ENCODE results near the gene PPP4R3A.
"Not testable (repeated sequence)": the region's sequence is repeated elsewhere in the genome, so short reads cannot be mapped to it uniquely, and the experiment has no call there.

The PPP4R3A gene

DNA sequence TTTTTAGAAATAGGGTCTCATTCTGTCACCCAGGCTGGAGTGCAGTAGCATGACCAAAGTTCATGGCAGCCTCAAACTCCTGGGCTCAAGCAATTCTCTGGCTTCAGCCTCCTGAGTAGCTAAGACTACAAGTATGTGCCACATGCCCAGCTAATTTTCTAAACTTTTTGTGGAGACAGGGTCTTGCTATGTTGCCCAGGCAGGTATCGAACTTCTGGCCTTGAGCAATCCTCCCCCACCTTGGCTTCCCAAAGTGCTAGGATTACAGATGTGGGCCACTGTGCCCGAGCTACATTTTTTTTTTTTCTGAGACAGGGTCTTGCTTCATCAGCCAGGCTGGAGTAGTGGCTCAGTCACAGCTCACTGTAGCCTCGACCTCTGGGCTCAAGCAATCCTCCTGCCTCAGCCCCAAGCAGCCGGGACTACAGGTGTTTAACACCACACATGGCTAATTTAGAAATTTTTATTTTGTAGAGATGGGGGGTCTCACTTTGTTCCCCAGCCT is 7.1 kb downstream of the PPP4R3A start:
- ATAC-seq (no peak), DNase-seq (no peak)

DNA sequence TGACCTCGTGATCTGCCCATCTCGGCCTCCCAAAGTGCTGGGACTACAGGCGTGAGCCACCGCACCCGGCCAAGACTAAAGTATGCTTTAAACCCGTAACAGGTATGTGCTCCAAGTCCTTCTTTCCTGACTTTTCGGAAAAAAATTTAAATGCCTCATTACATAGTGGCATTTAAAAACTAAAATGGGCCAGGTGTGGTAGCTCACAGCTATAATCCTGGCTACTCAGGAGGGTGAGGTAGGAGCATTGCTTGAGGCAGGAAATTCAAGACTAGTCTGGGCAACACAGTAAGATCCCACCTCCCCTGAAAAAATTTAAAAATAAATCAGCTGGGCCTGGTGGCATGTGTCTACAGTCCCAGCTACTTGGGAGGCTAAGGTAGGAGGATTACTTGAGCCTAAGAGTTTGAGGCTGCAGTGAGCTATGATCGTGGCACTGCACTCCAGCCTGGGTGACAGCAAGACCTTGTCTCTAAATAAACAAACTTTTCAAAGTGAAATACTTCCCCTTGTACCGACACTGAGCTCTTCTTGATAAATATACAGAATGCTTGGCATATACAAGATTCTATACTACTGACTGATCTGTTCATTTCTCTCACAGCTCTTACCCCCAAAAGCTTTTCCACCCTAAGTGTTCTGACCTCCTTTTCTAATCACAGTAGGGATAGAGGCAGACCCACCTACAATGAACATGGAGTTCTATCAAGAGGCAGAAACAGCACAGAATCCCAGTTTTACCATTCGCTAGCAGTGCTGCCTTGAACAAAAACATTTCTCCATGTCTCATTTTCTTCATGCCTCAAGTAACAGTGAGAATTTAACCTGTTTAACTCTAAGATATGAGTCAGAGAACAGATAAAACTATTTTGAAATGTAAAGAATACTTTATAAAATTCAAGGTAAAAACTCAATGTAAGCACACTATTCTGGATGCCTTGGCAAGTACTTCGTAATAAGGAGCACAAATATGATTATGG is 7.9 kb downstream of the PPP4R3A start:
- ATAC-seq (no peak), DNase-seq (no peak)

DNA sequence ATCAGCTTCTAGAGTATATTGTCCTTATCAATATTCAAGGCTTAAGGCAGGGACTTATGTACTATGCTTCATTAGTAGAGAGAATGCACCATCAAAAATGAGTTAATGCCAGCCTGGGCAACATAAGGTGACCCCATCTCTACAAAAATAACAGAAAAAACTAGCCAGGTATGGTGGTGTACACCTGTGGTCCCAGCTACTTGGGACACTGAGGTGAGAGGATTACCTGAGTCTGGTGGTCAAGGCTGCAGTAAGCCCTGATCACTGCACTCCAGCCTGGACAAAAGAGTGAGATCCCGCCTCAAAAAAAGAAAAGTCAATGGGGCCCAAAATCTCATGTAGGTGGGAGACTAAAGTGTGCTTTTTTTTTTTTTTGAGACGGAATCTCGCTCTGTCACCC is 8.8 kb downstream of the PPP4R3A start:
- ATAC-seq (no peak), DNase-seq (no peak)

DNA sequence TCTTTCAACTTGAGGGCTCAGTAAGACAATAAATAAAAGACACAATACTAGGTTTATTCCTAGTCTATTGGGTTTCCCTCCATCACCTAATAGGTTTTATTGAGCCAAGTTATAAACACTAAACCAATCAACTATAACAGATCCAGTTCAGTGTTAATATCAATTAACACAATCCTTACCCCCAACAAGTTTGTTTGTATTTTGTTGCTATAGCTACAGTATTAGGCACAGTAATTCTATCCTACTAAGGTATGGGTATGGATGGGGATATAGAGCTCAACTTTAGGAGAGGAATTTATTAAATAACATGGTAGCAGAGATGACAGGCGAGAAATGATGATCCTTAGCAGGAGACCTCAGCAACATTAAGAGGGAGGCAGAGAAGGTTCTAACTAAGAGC is 13.3 kb downstream of the PPP4R3A start:
- DNase-seq (no peak), ATAC-seq (no peak)

DNA sequence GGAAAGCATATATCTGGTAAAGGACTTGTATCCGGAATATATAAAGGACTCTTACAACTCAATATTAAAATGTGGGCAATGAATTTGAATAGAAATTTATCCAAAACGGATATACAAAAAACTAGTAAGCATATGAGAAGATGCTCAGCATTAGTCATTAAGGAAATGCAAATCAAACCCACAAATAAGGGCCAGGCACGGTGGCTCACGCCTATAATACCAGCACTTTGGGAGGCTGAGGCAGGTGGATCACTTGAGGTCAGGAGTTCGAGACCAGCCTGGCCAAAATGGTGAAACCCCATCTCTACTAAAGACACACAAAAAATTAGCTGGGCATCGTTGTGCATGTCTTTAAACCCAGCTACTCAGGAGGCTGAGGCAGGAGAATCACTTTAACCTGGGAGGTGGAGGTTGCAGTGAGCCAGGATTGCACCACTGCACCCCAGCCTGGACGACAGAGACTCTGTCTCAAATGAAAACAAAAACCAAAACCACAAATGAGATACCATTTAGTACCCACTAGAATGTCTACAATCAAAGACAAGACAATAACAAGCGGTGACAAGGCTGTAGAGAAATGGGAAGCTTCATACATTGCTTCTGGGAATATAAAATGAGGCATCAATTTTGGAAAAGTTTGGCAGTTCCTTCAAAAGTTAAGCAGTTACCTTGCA is 15.6 kb downstream of the PPP4R3A start:
- ATAC-seq, result peak; percentile 76
- not testable (repeated sequence) for DNase-seq

DNA sequence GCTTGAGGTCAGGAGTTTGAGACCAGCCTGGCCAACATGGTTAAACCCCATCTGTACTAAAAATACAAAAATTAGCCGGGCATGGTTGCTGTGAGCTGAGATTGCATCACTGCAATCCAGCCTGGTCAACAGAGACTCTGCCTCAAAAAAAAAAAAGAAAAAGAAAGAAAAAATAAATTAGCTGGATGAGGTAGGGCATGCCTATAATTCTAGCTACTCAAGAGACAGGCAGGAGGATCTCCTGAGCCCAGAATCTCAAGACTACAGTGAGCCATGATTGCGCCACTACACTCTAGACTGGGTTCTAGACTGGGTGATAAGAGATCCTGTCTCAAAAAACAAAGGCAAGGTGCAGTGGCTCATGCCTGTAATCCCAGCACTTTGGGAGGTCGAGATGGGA is 16.9 kb downstream of the PPP4R3A start:
- DNase-seq, result no peak
- ATAC-seq, result no peak

DNA sequence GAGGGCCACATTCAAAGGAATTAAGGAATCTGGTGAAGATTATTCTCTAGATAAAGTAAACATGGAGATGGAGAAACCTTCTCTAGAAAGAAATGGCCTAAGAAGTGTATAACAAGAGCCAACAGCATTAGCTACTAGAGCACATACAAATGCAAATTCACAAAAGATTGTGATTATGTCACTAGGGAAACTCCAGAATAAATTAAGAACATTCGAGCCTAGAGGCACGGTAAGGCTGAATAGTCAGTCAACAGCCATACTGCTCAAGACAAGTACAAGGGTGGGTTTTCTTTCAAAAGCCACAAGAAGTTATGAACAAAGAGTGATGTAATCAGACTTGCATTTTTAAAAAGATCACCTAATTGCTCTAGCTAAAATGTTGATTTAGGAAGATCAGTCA is 25.4 kb downstream of the PPP4R3A start:
- no peak for DNase-seq
- ATAC-seq, result no peak

DNA sequence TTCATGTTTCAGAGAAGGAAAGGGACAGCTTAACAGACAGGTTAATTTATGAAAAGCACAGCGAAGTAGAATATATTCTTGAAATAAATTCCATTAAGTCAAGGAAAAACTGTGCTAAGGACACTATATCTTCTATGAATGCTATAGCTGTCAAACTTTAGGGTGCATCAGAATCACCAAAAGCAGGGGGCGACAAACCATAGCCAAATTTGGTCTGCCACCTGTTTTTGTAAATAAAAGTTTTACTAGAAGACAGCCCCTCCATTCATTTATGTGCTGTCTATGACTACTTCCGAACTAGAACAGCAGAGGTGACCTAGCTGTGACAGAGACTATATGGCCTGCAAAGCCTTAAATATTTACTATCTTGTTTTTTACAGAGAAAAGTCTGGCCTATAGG is 25.9 kb downstream of the PPP4R3A start:
- DNase-seq (no peak), ATAC-seq (no peak)

DNA sequence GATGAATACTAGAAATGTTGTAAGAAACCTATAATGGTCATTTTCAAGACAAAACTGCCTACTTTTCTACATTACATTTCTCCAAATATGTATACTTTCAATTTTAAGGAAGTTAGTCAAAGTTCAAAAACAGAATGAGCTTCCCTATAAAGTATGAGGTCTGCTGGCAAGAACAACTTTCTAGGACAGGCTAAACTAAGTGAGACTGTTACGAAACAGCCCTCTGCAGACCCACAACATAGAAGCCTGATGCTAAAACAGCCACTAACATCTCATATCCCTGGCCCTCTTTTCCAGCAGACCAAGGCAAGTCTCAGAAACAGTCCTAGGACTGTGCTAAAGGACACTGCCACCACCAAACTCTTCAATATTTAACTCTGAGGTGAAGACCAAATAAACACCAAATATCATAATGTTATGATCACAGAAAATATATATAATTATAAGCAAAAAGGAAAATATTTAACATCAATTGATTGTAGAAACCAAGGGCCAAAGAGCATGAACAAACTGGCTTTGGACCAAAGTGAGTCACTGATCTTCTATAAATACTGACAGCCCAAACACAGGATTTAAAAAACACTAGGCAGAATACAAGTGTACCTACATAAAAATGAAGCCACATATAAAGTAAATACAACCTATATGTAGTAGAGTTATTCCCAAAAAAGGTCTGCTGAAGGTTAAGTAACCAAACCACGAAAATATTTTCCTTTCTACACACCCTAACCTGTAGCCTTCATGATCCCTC is 27.7 kb downstream of the PPP4R3A start:
- no peak for ATAC-seq

DNA sequence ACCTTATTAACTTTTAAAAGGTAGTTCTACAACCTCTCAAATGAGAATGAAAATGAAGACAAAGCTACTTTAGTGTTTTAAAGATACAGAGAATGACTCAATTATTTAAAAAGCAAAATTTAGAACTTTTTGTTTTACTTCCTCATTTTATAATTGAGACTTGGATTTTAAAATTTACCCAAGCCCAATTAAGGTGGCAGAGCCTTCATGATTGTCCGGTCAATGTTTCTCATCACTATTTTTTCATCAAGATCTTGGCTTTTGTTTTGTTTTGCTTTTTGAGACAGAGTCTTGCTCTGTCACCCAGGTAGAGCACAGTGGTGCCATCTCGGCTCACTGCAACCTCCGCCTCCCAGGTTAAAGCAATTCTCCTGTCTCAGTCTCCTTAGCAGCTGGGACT is 32.7 kb downstream of the PPP4R3A start:
- DNase-seq (no peak), ATAC-seq (no peak)

More for the DNA sequence above, 27.7 kb downstream of the PPP4R3A start:
- no peak for DNase-seq

DNA sequence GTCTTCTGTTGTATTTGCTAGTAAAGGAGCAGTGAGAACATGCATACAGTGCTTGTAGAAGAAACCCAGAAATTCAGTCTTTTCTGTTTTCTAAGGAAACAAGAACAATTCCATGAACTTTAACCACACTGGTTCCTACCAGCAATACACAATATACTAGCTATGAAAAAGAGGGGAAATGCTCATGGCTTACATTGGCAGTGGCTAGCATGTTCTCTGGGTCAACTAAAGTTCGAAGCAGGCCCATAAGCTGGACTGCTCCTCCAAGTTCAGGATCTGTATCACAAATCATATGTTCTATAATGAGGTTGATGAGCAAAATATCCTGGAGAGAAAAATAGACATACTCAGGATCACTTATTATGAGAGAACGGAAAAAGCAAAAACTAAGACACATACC is 37.1 kb downstream of the PPP4R3A start:
- DNase-seq, result no peak
- ATAC-seq, result no peak

DNA sequence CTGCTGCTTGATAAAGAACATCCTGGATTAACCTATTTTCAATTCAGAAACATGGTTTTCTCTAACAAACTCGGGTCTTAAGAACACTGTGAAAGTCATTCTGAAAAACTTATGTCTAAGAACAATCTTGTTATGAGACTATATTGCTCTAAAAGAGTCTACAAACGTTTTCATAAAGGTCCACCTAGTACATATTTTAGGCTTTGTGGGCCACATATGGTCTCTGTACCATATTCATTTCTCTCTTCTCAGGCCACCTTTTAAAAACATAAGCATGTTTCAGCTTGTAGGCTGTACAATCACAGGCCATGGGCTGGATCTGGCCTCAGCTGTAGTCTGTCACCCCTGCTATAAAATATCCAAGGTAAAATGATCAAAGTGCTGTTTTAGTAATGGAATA is 39.9 kb downstream of the PPP4R3A start:
- ATAC-seq, result peak; percentile 32
- no peak for DNase-seq

DNA sequence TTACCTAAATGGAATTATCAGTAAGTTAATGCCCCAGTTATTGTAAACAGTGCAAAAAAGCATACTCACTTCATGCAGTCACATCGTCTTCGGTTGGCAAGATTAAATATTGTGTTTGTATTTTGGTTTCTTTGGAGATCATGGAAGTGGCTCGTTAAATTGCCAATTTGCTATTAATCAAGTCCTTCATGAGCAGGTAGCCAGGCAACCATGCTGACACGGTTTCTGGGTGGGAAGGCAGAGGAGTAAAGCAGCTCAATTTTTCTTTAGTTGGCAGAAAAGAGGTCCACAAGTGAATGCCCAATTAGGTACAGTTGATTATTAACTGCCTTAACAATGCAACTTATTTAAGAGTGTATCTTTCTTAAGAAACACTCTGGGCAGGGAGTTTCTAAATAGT is 43.9 kb downstream of the PPP4R3A start:
- ATAC-seq (no peak), DNase-seq (no peak)

DNA sequence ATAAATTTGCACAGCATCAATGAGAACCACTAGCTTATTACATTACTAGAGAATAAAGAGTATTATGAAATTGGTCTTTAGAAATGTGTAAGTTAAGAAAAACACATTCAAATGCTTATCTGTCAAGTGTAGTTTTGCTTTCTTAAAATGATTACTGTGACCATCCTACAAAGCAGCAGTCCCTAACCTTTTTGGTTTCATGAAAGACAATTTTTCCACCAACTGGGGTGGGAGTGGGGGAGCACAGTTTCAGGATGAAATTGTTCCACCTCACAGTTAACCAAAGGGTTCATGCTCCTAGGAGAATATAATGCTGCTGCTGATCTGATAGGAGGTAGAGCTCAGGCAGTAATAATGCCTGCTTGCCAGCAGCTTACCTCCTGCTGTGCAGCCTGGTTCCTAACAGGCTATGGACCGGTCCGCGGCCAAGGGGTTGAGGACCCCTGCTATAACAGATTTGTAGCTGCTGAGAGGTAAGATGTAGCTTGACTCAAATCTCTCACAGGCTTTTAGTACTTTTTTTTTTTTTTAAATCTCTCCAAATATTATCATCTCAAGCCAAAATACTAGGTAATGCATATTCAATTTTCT is 45.4 kb downstream of the PPP4R3A start:
- ATAC-seq, result peak; percentile 92
- DNase-seq, result peak; percentile 16

DNA sequence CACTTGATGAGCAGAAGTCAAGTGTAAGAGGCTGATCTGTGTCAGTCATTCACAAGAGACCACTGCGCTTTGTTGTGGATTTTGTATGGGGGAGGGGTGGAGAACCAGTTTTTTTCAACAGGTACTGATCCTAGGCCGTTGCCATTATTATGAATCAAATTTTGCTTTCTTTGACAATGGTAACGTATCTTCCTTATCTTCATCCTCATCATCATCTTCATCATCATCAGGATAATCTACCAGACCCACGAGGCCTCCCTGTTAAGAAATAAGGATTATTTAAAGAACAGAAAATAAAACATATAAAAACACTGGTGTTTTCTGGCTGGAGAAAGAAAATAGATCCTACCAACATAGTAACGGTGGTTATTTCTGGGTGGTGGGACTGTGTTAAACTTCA is 51.5 kb downstream of the PPP4R3A start:
- DNase-seq (no peak), ATAC-seq (no peak)

DNA sequence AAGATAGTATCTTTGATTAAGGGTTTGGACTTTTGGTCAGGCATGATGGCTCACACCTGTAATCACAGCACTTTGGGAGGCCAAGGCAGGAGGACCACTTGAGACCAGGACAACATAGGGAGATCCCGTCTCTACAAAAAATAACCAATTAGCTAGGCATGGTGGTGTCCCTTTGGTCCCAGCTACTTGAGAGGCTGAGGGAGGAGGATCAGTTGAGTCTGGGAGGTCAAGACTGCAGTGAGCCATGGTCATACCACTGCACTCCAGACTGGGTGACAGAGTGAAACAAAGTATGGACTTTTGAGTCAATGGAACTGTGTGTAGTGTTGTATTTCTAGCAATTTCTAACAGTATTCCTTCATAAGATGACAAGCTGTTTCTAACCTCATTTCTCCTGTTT is 53.8 kb downstream of the PPP4R3A start:
- no peak for ATAC-seq

DNA sequence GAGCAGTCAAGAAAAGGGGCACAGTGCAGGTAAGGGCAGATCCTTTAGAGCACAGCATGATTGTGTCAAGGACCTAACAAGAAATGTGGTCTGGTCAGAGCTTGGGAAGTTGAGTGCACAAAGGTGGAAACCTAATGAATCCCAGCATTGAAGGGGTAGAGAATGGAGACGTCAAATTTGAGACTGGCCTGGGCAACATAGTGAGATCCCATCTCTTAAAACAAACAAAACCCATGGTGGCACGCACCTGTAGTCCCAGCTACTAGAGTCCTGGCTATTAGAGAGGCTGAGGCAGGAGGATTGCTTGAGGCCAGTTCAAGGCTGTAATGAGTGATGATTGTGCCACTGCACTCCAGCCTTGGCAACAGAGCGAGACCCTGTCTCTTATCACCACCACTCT is 55.5 kb downstream of the PPP4R3A start:
- ATAC-seq (no peak), DNase-seq (no peak)

More for the DNA sequence above, 53.8 kb downstream of the PPP4R3A start:
- DNase-seq, result no peak

DNA sequence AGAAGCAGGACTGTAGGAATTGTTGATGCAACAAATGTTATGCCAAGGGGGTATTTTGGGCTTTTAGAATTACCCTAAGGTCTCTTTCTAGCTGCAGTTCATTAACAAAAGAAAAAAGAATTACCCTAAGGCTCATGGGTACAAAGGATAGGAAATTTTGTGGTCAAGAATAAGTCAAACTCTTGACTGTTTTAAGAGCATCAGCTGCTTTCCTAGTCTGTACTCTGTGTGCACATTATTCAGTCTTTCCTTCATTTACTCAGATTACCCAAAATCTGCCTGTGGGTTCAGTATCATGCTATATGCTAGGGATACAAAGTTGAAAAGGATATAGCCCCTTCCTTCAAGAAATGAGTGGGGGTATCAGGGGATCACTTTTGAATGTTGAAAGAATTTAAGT is 56.0 kb downstream of the PPP4R3A start:
- DNase-seq, result no peak
- peak; percentile 61 for ATAC-seq

DNA sequence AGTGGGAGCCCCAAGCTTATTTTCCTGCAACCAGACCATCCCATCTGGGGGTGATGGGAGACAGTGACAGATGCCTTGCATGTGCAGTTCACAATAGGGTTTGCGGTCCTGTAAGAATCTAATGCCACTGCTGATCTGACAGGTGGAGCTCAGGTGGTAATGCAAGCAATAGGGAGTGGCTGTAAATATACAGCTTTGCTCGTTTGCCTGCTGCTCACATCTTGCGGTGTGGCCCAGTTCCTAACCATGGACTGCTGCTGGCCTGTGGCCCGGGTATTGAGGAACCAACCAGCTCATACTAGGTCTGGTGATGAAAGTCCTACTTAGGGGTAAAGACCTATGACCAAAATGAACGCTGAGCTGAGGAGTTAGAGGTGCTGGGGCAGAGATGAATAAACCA is 56.4 kb downstream of the PPP4R3A start:
- DNase-seq (no peak), ATAC-seq (peak; percentile 53)

DNA sequence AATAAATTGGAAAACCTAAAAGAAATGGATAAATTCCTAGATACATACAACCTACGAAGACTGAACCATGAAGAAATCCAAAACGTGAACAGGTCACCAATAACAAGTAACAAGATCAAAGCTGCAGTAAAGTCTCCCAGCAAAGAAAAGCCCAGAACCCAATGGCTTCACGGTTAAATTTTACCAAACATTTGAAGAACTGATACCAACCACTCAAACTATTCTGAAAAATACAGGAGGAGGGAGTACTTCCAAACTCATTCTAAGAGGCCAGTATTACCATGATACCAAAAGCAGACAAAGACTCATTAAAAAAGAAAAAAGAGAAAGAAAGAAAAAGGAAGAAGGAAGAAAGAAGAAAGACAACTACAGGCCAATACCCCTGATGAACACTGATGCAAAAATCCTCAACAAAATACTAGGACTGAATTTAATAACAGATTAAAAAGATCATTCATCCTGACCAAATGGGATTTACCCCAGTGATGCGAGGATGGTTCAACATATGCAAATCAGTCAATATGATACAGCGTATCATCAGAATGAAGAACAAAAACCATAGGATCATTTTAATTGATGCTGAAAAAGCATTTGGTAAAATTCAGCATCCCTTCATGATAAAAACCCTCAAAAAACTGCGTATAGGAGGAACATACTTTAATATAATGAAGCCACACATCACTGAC is 65.6 kb downstream of the PPP4R3A start:
- no peak for DNase-seq
- no peak for ATAC-seq

DNA sequence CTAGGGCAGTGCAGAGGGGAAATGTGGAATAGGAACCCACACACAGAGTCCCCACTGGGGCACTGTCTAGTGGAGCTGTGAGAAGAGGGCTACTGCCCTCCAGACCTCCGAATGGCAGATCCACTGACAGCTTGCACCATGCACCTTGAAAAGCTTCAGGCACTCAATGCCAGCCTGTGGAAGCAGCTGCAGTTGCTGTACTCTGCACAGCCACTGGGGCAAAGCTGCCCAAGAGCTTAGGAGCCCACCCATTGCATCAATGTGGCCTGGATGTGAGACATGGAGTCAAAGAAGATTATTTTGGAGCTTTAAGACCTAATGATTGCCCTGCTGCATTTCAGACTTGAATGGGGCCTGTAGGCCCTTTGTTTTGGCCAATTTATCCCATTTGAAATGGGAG is 70.8 kb downstream of the PPP4R3A start:
- DNase-seq, result no peak
- no peak for ATAC-seq

DNA sequence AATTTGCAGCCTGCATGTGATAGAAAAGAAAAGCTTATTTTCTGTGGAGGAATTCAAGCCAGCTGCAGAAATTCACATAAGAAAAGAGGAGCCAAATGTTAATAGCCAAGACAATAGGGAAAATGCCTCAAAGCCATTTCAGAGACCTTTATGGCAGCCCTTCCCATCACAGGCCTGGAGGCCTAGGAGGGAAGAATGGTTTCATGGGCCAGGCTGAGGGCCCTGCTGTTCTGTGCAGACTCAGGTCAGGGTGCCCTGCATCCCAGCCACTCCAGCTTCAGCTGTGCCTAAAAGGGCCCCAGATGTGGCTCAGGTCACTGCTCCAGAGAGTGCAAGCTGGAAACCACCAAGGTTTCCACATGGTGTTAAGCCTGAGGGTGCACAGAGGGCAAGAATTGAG is 71.3 kb downstream of the PPP4R3A start:
- no peak for DNase-seq
- no peak for ATAC-seq

All from stimulated activated naive CD8-positive, alpha-beta T cell treated with anti-CD3 and anti-CD28 coated beads, Interleukin-15, Interleukin-2, amounts not matched to agents 100 U/mL and 50 U/mL, for 24 hours (primary cell).